Activated CD8-positive, alpha-beta memory T cell treated with anti-CD3 and anti-CD28 coated beads for 4 hours (primary cell): ENCODE measurements around the gene KLK10.
A peak's percentile ranks its signal among the peaks of the same experiment; 100 is the strongest.

Source experiments
- DNase-seq, 2 donors: peaks; one replicate each; pipeline ENCODE4 v3.0.0-alpha.2; 2020; ENCODE audit warnings: low read depth in 2 of 2

The KLK10 gene

DNA sequence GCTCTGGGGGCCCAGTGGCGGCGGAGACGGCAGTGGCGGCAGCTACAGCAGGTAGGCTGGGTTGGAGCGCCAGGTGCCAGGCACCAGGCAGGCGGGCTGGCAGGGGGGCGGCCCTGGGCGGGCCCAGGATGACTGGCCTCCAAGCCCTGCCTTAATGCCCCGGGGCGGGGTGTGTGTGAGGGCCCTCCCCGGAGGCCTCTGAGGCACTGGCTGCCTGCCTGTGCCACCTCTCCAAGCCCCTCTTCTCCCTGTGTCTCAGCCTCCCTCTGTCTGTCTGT, 7.0 kb upstream of the KLK10 start, which contains the start of gene KLK11:
Gene KLK11, minus strand, starts transcription at position 63 of the 278 bp plus-strand sequence. CDS start 985 bp downstream, outside the sequence.
- no peak for DNase-seq

DNA sequence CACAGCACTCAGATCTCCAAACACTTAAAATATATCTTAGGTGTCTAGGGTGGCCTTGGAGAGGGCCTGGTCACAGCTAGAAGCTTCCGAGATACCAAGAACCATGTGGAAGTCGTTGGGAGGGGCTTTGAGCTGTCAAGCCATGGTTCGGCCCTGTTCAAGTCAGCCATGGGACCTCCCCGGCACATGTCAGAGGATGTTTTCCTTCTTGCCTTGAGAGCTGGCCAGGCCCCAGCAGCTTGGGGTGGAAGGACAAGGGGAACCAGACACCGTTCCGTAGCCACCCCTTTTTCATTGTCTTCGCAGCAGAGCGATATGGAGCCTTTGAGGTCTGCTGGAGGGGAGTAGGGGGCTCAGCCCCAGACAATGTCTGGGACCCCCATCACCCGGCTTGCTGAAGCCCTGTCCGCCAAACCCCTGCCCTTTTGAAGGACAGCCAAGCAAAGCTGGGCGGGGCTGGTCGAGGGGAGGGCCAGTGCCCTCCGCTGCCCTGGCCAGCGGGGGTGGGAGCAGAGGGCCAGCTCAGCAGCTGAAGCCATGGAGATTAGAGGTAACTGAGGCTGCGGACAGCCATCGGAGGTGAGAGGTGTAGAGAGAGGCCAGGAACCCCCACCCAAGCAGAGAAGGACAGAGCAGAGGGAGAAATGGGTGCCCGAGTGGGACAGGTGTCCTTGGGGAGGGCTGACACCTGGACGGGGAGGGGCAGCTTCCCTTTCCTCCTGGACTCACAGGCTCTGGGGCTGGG, 6.5 kb upstream of the KLK10 start:
- no peak for DNase-seq

DNA sequence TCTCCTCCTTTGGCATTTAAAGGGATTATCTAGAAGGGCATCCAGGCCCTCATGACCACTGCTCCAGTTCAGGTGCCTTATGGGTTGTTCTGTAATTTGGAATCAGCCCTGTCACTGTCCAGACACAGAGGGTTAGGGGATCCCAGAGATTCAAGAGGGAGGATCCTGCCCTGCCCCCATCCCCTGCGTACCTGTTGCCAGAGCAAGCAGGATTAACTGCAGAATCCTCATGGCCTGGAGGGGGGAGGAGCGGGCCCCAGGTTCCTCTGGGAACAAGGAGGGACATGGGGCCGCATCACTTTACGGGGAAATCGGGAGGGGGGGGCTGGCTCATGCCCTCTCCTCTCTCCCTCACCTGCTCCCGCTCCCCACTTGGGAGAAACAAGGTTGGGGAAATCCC, 5.9 kb upstream of the KLK10 start:
- no peak for DNase-seq

DNA sequence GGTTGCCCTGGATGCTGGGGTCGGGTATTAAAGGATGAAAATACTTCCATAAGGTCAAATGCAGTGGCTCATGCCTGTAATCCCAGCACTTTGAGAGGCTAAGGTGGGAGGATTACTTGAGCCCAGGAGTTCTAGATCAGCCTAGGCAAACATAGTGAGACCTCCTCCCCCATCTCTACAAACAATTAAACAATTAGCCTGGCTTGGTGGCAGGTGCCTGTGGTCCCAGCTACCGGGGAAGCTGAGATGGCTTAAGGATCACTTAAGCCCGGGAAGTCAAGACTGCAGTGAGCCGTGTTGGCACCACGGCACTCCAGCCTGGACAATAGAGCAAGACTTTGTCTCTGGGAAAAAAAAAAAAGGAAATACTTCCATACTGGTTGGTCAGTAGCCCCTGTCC, 5.4 kb upstream of the KLK10 start:
- DNase-seq = no peak

DNA sequence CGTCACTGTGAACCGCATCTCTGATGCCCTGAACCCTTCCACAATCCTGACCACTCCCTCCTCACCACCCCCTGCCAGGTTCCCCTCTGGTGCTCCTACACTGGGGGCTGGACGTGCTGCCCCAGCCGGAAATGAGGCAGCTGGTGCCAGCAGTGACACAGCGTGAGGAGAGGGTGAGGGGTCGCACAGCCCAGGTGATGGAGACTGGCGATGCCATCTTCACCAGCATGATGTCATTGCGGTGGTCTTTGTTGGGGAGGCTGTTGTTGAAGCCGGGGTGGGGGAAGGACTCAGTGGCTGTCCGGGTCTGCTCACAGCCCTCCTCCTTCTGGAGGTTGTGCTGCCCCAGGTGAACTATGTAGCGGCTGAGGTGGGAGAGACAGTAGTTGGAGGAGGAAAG, 4.4 kb upstream of the KLK10 start:
- DNase-seq = no peak

DNA sequence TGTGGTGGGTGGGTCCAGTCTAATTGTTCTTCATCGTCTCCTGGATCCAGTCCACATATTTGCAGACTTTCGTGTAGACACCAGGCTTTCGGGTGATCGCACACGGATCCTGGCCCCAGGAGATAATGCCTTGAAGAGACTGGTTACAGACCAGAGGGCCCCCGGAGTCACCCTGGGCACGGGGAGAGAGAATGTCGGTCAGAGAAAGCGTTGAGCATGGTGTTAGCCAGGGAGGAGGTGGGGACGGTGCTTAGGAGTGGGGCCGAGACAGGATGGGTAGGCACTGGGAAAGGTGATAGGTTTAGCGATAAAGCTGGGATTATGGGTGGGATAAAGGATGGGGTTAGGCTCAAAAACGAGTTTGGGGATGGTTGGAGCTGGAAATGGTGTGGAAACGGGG, 3.0 kb upstream of the KLK10 start:
- no peak for DNase-seq

DNA sequence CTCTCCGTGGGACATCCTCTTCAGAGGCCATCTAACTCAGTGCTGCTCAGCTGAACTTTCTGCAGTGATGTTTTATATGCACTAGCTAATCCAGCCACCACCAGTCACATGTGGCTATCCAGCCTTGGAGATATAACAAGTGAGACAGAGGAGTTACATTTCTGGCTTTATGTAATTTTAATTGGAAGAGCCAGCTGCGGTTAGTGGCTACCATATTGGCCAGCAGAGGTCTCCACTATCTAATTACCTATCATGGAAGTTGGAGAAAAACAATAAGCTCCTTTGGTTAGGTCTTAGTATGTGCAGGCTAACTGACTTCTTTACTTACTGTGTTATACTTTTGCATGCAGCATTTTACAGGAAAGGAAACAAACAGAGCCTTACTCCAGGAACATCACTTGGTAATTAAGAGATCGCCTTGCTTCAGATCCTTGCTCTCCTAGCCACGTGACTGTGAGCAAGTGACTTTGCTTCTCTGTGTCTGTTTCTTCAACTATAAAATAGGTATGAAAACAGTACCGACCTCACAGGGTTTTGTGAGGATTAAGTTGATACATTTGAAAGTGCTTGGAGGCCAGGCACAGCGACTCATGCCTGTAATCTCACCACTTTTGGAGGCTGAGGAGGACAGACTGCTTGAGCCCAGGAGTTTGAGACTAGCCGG, 1.6 kb upstream of the KLK10 start:
- DNase-seq = no peak

DNA sequence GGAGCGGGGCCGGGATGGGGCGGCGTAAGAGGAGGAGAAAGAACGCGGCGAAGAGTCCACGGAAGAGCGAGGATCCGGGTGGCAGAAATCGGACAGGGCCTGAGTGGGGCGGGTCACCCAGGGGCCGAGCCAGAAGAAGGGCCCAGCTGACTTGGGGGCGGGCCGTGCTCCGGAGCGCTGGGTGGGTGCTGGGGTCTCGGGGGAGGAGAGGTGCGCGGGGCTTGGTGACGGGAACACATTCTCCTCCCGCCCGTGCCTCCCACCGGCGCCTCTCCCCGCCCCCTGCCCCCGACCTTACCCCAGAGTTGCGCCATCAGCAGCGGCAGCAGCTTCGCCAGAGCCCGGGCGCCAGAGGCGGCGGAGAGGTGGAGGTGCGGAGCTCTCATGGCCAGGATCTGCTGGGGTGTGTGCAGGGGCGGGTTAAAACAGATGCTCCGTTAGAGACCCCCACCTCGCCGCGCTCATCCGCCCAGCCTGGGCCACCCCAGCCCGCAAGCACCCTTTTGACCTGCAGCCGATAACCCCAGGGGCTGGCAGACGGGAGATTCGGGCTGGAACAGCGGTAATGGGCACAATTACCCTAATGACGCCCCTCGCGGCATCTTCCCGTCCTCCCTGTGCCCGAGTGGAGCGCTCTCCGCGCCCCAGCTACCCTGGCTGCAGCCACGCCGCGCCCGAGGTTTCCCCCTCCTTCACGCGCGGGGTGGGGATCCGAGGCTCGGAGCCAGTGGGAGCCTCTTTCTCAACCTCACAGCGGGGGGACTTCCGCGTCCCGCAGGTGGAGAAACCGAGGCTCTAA, 565 bp downstream of the KLK10 start:
- no peak for DNase-seq

DNA sequence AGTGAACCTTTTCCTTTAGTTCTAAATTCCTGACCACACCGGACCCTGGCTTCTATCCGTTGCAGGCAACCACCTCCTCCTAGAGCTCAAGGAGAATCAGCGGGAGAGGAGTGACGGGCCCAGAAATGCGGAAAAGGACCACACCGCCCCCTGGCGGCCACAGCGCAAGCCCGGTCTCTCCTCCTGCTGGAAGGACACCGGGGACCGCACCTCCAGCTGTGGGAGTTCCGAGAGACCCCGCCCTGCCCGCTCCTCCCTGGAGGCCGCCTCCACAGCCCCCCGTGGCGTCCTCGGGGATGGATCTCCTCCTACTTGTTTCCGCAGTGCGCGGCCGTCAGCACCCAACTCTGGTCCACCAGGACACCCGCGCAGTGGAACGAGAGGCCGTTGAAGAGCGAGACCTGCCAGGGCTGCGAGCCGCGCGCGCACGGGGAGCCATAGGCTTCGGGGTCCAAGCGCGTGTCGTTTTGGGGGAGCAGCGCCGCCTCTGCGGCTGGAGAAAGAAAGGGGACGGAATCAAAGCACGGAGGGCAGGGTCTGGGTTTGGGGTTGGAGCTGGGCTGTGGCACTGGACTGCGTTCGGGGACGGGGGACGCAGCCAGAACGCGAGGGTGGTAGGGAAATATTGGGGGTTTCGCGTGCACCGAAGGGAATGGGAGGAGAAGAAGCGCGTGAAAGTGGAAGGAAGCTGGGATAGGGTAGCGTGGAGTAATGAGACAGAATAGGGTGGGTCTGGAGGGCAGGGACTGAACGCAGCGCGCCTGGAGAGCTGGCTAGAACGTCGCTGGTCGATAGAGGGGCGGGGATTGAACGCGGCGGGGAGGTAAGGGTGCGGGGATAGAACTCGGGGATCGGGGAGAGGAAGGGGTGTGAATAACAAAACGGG, 2.5 kb downstream of the KLK10 start:
- peak in 1 of 2 donors; percentile 16 for DNase-seq

DNA sequence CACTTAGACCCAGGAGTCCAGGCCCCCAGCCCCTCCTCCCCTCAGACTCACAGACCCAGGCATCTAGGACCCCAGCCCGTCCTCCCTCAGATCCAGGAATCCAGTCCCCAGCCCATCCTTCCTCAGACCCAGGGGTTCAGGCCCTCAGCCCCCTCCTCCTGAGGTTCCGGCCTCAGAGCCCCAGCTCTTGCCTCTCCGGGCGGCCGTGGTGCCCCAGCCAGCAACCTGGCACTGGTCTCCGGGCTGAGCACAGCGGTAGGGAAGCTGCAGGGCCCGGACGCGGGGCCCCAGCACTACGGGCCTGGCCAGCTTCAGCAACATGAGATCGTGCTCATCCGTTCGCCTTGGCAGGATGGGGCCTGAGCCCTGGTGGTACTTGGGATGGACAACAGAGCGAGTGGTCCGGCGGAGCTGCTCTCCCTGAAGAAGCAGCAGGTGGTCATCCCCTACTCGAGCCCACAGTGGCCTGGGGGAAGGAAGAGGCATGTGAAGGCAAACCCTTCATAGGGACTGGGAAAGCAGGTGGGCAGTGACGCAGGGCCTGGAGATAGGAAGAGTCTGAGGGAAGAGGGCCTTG, 3.7 kb downstream of the KLK10 start:
- DNase-seq = no peak

DNA sequence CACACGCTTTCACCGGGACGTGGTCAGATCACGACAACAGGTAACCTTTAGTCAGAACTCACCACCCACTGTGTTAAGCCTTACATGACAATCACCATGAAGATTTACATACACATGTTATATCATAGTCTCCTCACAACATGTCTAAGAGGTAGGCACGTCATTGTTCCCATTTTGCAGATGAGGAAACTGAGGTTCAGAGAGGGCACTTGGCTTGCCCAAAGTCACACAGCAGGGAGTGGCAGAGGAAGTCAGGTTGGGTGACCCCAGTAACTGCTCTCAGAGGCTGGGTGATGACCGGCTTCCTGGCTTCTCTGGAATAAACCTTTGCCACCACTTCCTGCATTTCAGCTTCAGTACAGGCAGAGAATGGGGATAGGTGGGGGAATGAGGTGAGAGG, 5.3 kb downstream of the KLK10 start:
- DNase-seq = no peak

DNA sequence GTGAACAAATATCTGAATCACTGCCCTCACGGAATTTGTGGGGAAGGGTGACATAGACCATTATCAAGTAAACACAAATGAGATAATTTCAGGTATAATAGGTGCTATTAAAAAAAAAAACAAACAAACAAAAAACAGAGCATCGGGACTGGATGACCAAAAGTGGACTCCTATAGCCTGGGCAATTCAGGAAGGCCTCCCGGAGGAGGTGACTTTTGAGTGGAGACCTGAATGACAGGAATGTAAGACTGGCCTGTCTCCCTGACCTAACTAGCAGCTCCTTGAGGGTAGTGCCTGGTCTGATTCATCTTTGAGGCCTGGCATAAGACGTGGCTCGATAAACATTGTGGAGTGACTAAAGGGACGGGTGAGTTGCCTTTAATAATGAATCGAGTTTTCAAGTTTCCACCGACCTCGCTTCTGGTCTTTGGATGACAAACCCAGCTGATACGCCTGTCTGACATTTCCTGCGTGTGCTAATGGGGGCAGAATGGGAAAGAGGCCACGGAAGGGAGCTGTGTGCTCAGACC, 6.8 kb downstream of the KLK10 start:
- no peak for DNase-seq

DNA sequence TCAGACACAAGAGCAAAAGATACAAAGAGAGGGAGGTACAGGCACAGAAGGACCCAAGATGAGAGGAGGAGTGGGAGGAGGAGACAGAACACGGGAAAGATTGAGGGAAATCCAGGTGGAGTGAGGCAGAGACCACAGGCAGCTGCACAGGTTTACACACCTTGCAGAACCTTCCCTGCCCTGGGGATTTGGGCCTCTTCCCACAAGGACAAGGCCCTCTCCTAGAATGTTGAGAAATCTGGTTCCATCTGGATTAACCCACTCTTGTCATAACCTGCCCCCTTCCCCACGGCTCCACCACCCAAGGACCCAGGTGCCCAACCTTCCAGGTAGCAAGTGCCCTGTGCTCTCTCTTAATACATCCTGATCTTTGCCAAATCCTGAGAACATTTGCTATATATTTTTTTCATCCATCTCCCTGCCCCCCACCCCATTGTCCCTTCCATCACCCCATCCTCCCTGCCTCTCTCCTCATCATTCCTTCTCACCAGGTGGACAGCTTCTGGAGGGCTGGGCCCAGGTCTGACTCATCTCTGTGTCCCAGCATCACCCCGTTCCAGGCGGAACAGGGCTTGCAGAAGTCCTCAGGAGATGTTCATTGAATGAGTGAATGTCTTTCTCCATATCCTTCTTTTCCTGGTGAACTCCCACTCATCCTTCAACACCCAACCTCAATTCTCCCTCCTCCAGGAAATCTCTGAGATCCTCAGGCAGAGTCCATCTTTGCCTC, 9.3 kb downstream of the KLK10 start:
- DNase-seq = no peak

DNA sequence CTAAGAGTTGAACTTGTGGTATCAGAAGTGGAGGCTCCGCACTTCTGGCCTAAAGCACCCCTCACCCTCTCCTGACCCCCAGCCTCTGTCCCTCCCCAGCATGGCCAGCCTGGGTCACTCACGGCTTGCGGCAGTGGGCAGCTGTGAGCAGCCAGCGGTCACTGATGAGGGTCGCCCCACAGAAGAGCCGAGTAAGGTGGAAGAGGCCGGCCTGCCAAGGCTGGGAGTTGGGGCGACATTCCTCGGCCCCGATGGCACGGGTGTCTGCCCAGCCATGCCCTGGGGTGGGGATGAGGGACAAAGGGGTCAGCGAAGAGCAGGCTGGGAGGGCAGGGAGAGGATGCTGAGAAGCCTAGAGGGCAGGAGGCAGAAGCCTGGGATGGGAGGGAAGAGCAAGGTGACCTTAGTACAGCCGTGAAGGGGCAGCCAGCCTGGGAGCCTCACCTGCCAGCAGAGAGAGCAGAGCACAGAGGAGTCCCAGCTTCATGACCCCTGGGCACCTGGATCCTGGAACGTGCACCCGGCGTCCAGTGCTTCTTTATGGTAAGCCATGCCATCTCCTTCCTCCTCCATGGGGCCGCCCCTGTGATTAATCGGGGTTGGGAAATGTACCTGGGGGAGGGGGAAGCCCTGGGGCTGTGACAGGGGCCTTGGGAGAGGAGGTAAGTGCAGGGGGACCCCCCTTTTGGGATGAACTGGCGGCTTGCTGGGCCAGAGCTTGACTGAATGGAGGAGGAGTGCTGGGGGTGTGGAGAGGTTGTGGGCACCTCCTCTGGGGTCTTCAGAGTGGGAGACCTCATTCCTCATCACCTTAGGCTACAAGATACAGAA, 10.2 kb downstream of the KLK10 start:
- DNase-seq = no peak

DNA sequence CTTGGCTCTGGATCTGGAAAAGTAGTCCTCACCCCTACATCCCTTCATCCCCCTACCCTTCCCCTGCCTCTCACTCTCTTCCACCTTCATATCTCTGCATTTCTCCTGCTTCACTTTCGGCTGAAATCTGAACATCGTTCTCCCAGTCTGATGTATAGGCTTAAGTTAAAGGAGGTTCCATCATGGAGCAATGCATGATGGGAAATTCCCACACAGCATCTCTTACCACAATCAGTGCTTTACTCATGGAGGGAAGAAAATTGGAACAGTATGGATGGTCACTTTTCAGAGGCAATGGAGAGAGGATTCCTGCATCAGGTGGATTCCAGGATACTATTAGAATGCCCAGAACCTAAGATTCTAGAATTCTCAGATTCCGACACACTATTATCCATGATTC, 12.0 kb downstream of the KLK10 start:
- DNase-seq = no peak

DNA sequence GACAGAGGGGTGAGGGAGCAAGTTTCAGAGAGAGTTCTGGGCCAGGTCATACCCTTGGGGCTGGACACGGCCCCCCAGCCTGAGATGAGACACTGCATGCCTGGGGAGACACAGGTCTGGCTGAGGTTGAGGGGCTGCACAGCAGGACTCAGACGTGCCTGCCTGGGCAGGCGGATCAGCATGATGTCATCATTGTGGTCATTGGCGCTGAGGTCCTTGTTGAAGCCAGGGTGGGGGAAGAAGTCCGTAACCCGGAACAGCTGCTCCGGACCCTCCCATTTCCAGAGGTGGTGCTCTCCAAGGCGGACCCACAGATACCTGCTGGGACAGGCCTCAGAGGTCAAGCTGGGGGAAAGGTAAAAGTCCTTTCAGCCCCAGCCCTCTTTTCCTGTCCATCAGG, 13.1 kb downstream of the KLK10 start:
- DNase-seq = no peak

DNA sequence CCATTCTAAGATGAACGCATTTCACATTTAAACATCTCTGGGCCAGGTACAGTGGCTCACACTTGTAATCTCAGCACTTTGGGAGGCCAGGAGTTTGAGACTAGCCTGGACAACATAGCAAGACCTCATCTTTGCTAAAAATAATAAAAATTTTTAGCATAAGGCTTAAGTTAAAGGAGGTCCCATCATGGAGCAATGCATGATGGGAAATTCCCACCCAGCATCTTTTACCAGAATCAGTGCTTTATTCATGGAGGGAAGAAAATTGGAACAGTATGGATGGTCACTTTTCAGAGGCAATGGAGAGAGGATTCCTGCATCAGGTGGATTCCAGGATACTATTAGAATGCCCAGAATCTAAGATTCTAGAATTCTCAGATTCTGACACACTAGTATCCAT, 14.3 kb downstream of the KLK10 start:
- no peak for DNase-seq

DNA sequence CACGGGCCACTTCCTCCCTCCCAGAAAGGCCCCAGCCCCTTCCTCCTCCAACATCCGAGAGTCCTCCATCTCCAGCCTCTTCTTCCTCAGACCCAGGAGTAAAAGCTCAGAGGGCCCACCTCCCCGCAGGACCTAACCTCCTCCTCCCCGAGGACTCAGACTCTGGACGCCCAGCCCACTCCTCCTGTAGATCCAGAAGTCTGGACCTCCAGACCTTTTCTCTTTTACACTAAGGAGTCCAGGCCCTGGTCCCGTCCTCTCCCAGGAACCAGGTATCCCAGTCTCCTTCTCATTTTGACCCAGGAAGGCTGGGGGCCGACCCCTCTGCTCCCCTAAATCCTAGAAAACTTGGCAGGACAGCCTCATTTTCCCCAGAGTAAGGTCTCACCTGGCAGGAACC, 16.2 kb downstream of the KLK10 start:
- no peak for DNase-seq

DNA sequence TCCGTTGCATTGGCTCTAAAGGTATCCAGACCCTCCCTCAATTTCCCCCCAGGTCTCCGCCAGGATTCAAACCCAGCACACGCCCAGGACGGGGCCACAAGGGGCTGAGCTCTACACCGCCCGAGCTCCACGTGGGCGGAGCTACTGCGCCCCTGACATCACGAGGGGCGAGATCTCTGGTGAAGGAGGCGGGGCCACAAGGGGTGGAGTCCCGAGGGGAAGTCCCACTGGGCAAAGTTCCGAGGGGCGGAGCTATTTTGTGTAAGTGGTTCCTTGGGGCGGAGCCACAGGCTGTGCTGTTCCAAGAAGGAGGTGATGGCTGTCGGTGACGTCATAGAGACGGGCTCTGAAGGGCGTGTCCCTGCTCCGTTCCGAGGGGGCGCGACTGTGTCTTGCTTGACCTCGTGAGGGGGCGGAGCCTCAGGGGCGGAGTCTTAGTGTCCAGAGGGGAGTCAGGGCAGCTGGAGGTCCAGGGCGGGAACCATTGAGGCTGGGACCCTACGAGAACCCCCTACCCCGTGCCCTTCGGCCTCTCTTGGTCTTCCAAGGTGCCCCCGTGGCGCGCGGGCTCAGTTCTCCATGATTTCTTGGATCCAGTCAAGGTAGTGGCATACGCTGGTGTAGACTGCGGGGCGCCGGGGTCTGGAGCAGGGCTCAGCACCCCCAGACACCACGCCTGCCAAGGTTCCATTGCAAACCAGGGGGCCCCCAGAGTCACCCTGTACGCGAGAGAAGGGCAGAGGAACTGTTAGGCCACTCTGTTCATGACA, 16.8 kb downstream of the KLK10 start:
- no peak for DNase-seq
